CD4-positive, alpha-beta T cell (primary cell): ENCODE data around the gene SV2C. TPM values are rescaled to one million over a fixed set of nuclear protein-coding genes. Genes with fewer than 3 reads are reported as not detected.

ENCODE experiments used
- ATAC-seq: fragments of 200-7000 bp; cut with Tn5 transposase; one replicate; pipeline ENCODE4 v1.10.0; 2022; ENCODE audit warnings: mild to moderate bottlenecking; ENCODE audit not compliant: poor library complexity
- CTCF ChIA-PET: fragments of 350-600 bp; sonication (Branson Sonifier 250); formaldehyde crosslinking; loops from one replicate; lab custom pipeline; 2021; ENCODE audit warnings: antibody characterized with exemption, inconsistent platforms; lab: Charles Lee
- POLR2A ChIA-PET: fragments of 350-600 bp; sonication (Branson Sonifier 250); formaldehyde crosslinking; loops from one replicate; lab custom pipeline; 2021; ENCODE audit warnings: antibody characterized with exemption, inconsistent platforms; lab: Charles Lee
- DNase-seq, 14 experiments: peaks; one replicate each; pipeline ENCODE4 v3.0.0-alpha.2; 2013 to 2020; ENCODE audit warnings: mixed read lengths in 2 of 14
- H3K27ac ChIP-seq, 2 donors: one replicate each; pipeline versions ENCODE4 v1.5.1 to v1.7.0; 2013; ENCODE audit warnings: low read length in 2 of 2, low read depth in 1 of 2, mild to moderate bottlenecking in 1 of 2
- H3K27me3 ChIP-seq, 2 experiments: 1 replicate in 1 of 2; 2 replicates in 1 of 2; pipeline versions ENCODE4 v1.6.1 to v1.7.0; 2013; ENCODE audit warnings: low read length in 2 of 2, control low read depth in 1 of 2, mild to moderate bottlenecking in 1 of 2, moderate library complexity in 1 of 2; ENCODE audit not compliant: insufficient read depth in 2 of 2, control insufficient read depth in 1 of 2
- H3K36me3 ChIP-seq: one replicate; pipeline ENCODE4 v1.6.1; 2013; ENCODE audit warnings: low read length, control low read depth; ENCODE audit not compliant: insufficient read depth
- H3K4me1 ChIP-seq: one replicate; pipeline ENCODE4 v1.6.1; 2013; ENCODE audit warnings: low read length, control low read depth; ENCODE audit not compliant: insufficient read depth
- H3K4me3 ChIP-seq: one replicate; pipeline ENCODE4 v1.5.1; 2013; ENCODE audit warnings: mild to moderate bottlenecking, low read length, moderate library complexity
- H3K9me3 ChIP-seq, 2 experiments: 1 replicate in 1 of 2; 2 replicates in 1 of 2; pipeline versions ENCODE4 v1.6.1 to v1.7.0; 2013; ENCODE audit warnings: low read length in 2 of 2, mild to moderate bottlenecking in 2 of 2, control low read depth in 1 of 2, moderate library complexity in 1 of 2; ENCODE audit not compliant: control insufficient read depth in 1 of 2, insufficient read depth in 1 of 2
- H3K27ac Mint-ChIP-seq: one replicate; pipeline ENCODE4 v1.8.0; 2020; ENCODE audit warnings: mixed read lengths
- H3K27me3 Mint-ChIP-seq: one replicate; pipeline ENCODE4 v1.8.0; 2021; ENCODE audit warnings: mixed read lengths
- H3K36me3 Mint-ChIP-seq: one replicate; pipeline ENCODE4 v1.8.0; 2021; ENCODE audit warnings: low read depth, mixed read lengths
- H3K4me1 Mint-ChIP-seq: one replicate; pipeline ENCODE4 v1.8.0; 2021; ENCODE audit warnings: low read depth, mixed read lengths
- H3K4me3 Mint-ChIP-seq: one replicate; pipeline ENCODE4 v1.8.0; 2020; ENCODE audit warnings: mild to moderate bottlenecking, mixed read lengths
- H3K9me3 Mint-ChIP-seq: one replicate; pipeline ENCODE4 v1.8.0; 2020; ENCODE audit warnings: mixed read lengths
- CTCF ChIP-seq: fragments of 200-600 bp; IDR thresholded peaks from one replicate; pipeline ENCODE4 v1.8.0; 2022; ENCODE audit warnings: antibody characterized with exemption, mild to moderate bottlenecking
- intact Hi-C, 2 experiments: fragments of 100-400 bp; cut with DNase I in 1 of 2; cut with micrococcal nuclease in 1 of 2; formaldehyde crosslinking; loops; one replicate each; pipeline versions ENCODE4 v1.15.1 to v1.9.0; 2023 to 2025; cut with DNase I, micrococcal nuclease
- total RNA-seq, 174 experiments: library from RNA in 2 of 174; stranded (reverse) in 2 of 174; gene quantifications; one replicate each; pipeline ENCODE4 v1.2.3 and lab custom pipeline; 2021 to 2026

The SV2C gene
- total RNA-seq, 2 experiments from 2014 or later, result 0.03 to 0.08 TPM

GRCh38 chr5:76166886-76167576 is 83.8 kb downstream of the SV2C start:
- intact Hi-C loops, result no loop called here
- peaks cover 32% of the 10 kb centered on the region for H3K27me3 Mint-ChIP-seq
- POLR2A ChIA-PET, result no interaction called here
- Histone ChIP-seq H3K4me1 (no peaks in the 10 kb centered on the region), H3K27me3 (no peaks in the 10 kb centered on the region), H3K27ac (no peak overlapping the region), H3K36me3 (no peaks in the 10 kb centered on the region), H3K9me3 (no peaks in the 10 kb centered on the region), H3K4me3 (no peak overlapping the region)
- H3K36me3 Mint-ChIP-seq, result no peaks in the 10 kb centered on the region
- TF ChIP-seq CTCF, result no peak
- CTCF ChIA-PET, result interaction anchor here (4.6 kb wide), 1 partner anchor 8 kb away, joined by 23 read pairs; no protein-coding TSS in a partner anchor
- peaks cover 4% of the 10 kb centered on the region for H3K9me3 Mint-ChIP-seq
- no peak overlapping the region for H3K4me3 Mint-ChIP-seq
- DNase-seq (no peak), ATAC-seq (no peak)
- H3K4me1 Mint-ChIP-seq, result no peaks in the 10 kb centered on the region
- no peak overlapping the region for H3K27ac Mint-ChIP-seq

- intact Hi-C loops, result no loop called here
- no peak for DNase-seq
- CTCF ChIA-PET, result no interaction called here
- Histone ChIP-seq H3K4me1 (no peaks in the 10 kb centered on the region), H3K9me3 (no peaks in the 10 kb centered on the region), H3K4me3 (no peak overlapping the region), H3K36me3 (no peaks in the 10 kb centered on the region), H3K27ac (no peak overlapping the region), H3K27me3 (no peaks in the 10 kb centered on the region)
- Mint-ChIP-seq H3K4me1 (no peaks in the 10 kb centered on the region), H3K36me3 (no peaks in the 10 kb centered on the region), H3K4me3 (no peak overlapping the region), H3K9me3 (peaks cover 4% of the 10 kb centered on the region), H3K27me3 (peaks cover 32% of the 10 kb centered on the region), H3K27ac (no peak overlapping the region)
- no peak for ATAC-seq
- POLR2A ChIA-PET, result no interaction called here
- TF ChIP-seq CTCF, result no peak
Measured at GRCh38 chr5:76169146-76169905, 86.1 kb downstream of the SV2C start.

GRCh38 chr5:76174101-76174500 is 90.9 kb downstream of the SV2C start:
- Histone ChIP-seq H3K36me3 (no peaks in the 10 kb centered on the region), H3K4me1 (peaks cover 14% of the 10 kb centered on the region), H3K9me3 (no peaks in the 10 kb centered on the region), H3K27ac (no peak overlapping the region), H3K27me3 (no peaks in the 10 kb centered on the region), H3K4me3 (no peak overlapping the region)
- ChIA-PET CTCF (no interaction called here), POLR2A (no interaction called here)
- DNase-seq, result no peak
- H3K27ac Mint-ChIP-seq, result no peak overlapping the region
- no peak for TF ChIP-seq CTCF
- peaks cover 6% of the 10 kb centered on the region for H3K27me3 Mint-ChIP-seq
- H3K9me3 Mint-ChIP-seq, result no peaks in the 10 kb centered on the region
- H3K4me3 Mint-ChIP-seq, result no peak overlapping the region
- peaks cover 21% of the 10 kb centered on the region for H3K4me1 Mint-ChIP-seq
- intact Hi-C loops, result loop anchor here (10.0 kb wide), 2 partner anchors 371 to 939 kb away; partner anchors contain the start of gene ANKRD31 (in 1 of the 2)
- peak; percentile 77 for ATAC-seq
- H3K36me3 Mint-ChIP-seq, result no peaks in the 10 kb centered on the region
